ENCODE results near the gene OLFML2A. TPM values are rescaled to one million over a fixed set of nuclear protein-coding genes. Genes with fewer than 3 reads are reported as not detected.

The OLFML2A gene
- total and polyA plus RNA-seq, 12 donors, result 5.9 to 51.2 (median 31.8) TPM

GRCh38 chr9:124863371-124863871, 86.5 kb downstream of the OLFML2A start:
- Histone ChIP-seq H3K4me3 (peak overlapping the region in 1 of 10 donors; percentile 17), H3K36me3 (peaks cover 0 to 28% (median 22%) of the 10 kb centered on the region in 9 donors), H3K9me3 (no peaks in the 10 kb centered on the region), H3K27me3 (no peaks in the 10 kb centered on the region), H3K4me1 (peaks cover 9 to 53% (median 47%) of the 10 kb centered on the region in 9 donors), H3K27ac (peak overlapping the region; percentile 21 to 98 (median 89))
- no peak for TF ChIP-seq CTCF (IDR thresholded peaks at IDR 0.05)
- 52 to 57% methylated on average over 7 of the region's 7 CpGs for WGBS, 2 donors
- DNase-seq (no peak), ATAC-seq (peak in 5 of 8 donors; percentile 18 to 44 (median 27))
- intact Hi-C loops (cut with DNase I), result no loop called here

Other genes with a start within 250 kb of the OLFML2A start
- 1 to 10 TPM in 8 of 10 donors, under 1 TPM in 2; 0.78 to 2.0 (median 1.2) TPM for gene NR6A1, start 5.8 kb upstream of the OLFML2A start, total RNA-seq
- gene NR6A1, start 5.8 kb upstream of the OLFML2A start, polyA plus RNA-seq, result 1 to 10 TPM in 1 of 2 donors, under 1 TPM in 1; 0.29 to 1.0 TPM
- under 1 TPM in 1 of 10 donors, not detected in 9; 0.22 TPM for gene WDR38, start 76.3 kb downstream of the OLFML2A start, total RNA-seq
- under 1 TPM in 1 of 2 donors, not detected in 1; 0.04 TPM for gene WDR38, start 76.3 kb downstream of the OLFML2A start, polyA plus RNA-seq
- gene RPL35, start 84.8 kb downstream of the OLFML2A start, total RNA-seq, result 100 to 1,000 TPM; 598 to 885 (median 678) TPM
- gene RPL35, start 84.8 kb downstream of the OLFML2A start, polyA plus RNA-seq, result 1,000 to 10,000 TPM; 3,237 to 3,743 TPM
- gene ARPC5L, start 85.0 kb downstream of the OLFML2A start, total RNA-seq, result 10 to 100 TPM; 30.6 to 69.4 (median 39.9) TPM
- gene ARPC5L, start 85.0 kb downstream of the OLFML2A start, polyA plus RNA-seq, result 10 to 100 TPM; 26.6 to 74.9 TPM
- 10 to 100 TPM; 15.6 to 26.0 (median 19.2) TPM for gene GOLGA1, start 163.9 kb downstream of the OLFML2A start, total RNA-seq
- 1 to 10 TPM; 6.8 to 7.8 TPM for gene GOLGA1, start 163.9 kb downstream of the OLFML2A start, polyA plus RNA-seq